ENCODE data around the gene HS1BP3. TPM values are rescaled to one million over a fixed set of nuclear protein-coding genes. Genes with fewer than 3 reads are reported as not detected.

Gene HS1BP3
- total RNA-seq, 1 experiment from 2014 or later: 28.0 TPM

GRCh38 chr2:20594957-20595356, 55.9 kb downstream of the HS1BP3 start:
- Histone ChIP-seq H3K27me3 (no peaks in the 10 kb centered on the region), H3K9me3 (no peaks in the 10 kb centered on the region)
- no peak for DNase-seq

GRCh38 chr2:20594048-20594750, 56.7 kb downstream of the HS1BP3 start:
- Histone ChIP-seq H3K9me3 (no peaks in the 10 kb centered on the region), H3K36me3 (no peaks in the 10 kb centered on the region), H3K4me3 (no peak overlapping the region), H3K27me3 (no peaks in the 10 kb centered on the region)
- no peak for DNase-seq

More at GRCh38 chr2:20594957-20595356, 55.9 kb downstream of the HS1BP3 start:
- no peak overlapping the region for H3K4me3 ChIP-seq
- H3K36me3 ChIP-seq: no peaks in the 10 kb centered on the region

- DNase-seq: peak; percentile 60
- no peaks in the 10 kb centered on the region for H3K27me3 ChIP-seq
- no peak overlapping the region for H3K4me3 ChIP-seq
- H3K36me3 ChIP-seq: no peaks in the 10 kb centered on the region
- no peaks in the 10 kb centered on the region for H3K9me3 ChIP-seq
These were observed 57.5 kb downstream of the HS1BP3 start for GRCh38 chr2:20593072-20594034.

- H3K36me3 ChIP-seq: no peaks in the 10 kb centered on the region
- DNase-seq: no peak
- no peaks in the 10 kb centered on the region for H3K9me3 ChIP-seq
- no peak overlapping the region for H3K4me3 ChIP-seq
- H3K27me3 ChIP-seq: no peaks in the 10 kb centered on the region
These were observed 58.5 kb downstream of the HS1BP3 start for GRCh38 chr2:20592106-20593071.

- no peak for DNase-seq
- Histone ChIP-seq H3K4me3 (no peak overlapping the region), H3K36me3 (no peaks in the 10 kb centered on the region), H3K27me3 (no peaks in the 10 kb centered on the region), H3K9me3 (no peaks in the 10 kb centered on the region)
These were observed 60.0 kb downstream of the HS1BP3 start for GRCh38 chr2:20590704-20591515.

- DNase-seq: no peak
- H3K9me3 ChIP-seq: no peaks in the 10 kb centered on the region
- H3K36me3 ChIP-seq: no peaks in the 10 kb centered on the region
- no peaks in the 10 kb centered on the region for H3K27me3 ChIP-seq
- no peak overlapping the region for H3K4me3 ChIP-seq
These were observed 60.8 kb downstream of the HS1BP3 start for GRCh38 chr2:20589975-20590703.

GRCh38 chr2:20588918-20589871, 61.7 kb downstream of the HS1BP3 start:
- Histone ChIP-seq H3K27me3 (no peaks in the 10 kb centered on the region), H3K9me3 (no peaks in the 10 kb centered on the region), H3K36me3 (no peaks in the 10 kb centered on the region), H3K4me3 (no peak overlapping the region)
- DNase-seq: no peak

GRCh38 chr2:20585710-20586594, 64.9 kb downstream of the HS1BP3 start:
- DNase-seq: no peak
- Histone ChIP-seq H3K27me3 (no peaks in the 10 kb centered on the region), H3K4me3 (no peak overlapping the region), H3K36me3 (no peaks in the 10 kb centered on the region), H3K9me3 (no peaks in the 10 kb centered on the region)

GRCh38 chr2:20585359-20585709, 65.6 kb downstream of the HS1BP3 start:
- H3K36me3 ChIP-seq: no peaks in the 10 kb centered on the region
- no peaks in the 10 kb centered on the region for H3K9me3 ChIP-seq
- DNase-seq: no peak
- H3K27me3 ChIP-seq: no peaks in the 10 kb centered on the region
- no peak overlapping the region for H3K4me3 ChIP-seq

- Histone ChIP-seq H3K27me3 (no peaks in the 10 kb centered on the region), H3K4me3 (no peak overlapping the region), H3K36me3 (no peaks in the 10 kb centered on the region), H3K9me3 (no peaks in the 10 kb centered on the region)
- peak; percentile 88 for DNase-seq
These were observed 66.2 kb downstream of the HS1BP3 start for GRCh38 chr2:20584399-20585358.

GRCh38 chr2:20584045-20584398, 66.9 kb downstream of the HS1BP3 start:
- H3K27me3 ChIP-seq: no peaks in the 10 kb centered on the region
- no peak overlapping the region for H3K4me3 ChIP-seq
- no peaks in the 10 kb centered on the region for H3K36me3 ChIP-seq
- no peak for DNase-seq
- no peaks in the 10 kb centered on the region for H3K9me3 ChIP-seq

- H3K36me3 ChIP-seq: no peaks in the 10 kb centered on the region
- no peaks in the 10 kb centered on the region for H3K27me3 ChIP-seq
- no peak for DNase-seq
- no peak overlapping the region for H3K4me3 ChIP-seq
- no peaks in the 10 kb centered on the region for H3K9me3 ChIP-seq
These were observed 67.4 kb downstream of the HS1BP3 start for GRCh38 chr2:20583425-20583881.
